HG02885 (cell line): ENCODE data around the gene CYP11A1.

Experiments
- ATAC-seq: cut with Tn5 transposase; IDR thresholded peaks from one replicate; pipeline ENCODE4 v1.9.1; 2021; ENCODE audit warnings: mild to moderate bottlenecking; ENCODE audit not compliant: unreplicated experiment, poor library complexity

CYP11A1 gene

GRCh38 chr15:74367296-74367854 is at the start of gene CYP11A1:
TSS of gene CYP11A1 (minus strand) at chr15:74367646. CDS start at chr15:74367585, 61 bp downstream.
- no peak for ATAC-seq

DNA sequence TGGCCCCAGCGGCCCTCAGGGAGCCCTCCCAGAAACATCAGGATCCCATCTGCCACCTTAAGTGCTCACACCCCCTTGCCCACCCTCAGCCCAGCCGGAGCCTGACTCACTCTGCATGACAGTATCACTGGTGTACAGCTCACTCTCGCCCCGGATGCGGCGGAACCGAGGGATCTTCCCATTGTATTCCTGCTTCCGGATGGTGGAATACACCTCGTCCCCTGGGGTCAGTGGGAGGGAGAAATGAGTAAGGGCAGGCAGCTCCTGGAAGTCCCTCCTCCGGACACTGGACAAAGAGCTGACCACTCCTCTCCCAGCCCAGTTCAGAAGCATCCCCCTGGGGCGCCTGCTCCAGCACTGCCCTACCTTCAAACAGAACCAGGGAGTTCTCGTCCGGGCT is 49.8 kb upstream of the CYP11A1 start:
- no peak for ATAC-seq

GRCh38 chr15:74415966-74416916 is 48.8 kb upstream of the CYP11A1 start:
- no peak for ATAC-seq

DNA sequence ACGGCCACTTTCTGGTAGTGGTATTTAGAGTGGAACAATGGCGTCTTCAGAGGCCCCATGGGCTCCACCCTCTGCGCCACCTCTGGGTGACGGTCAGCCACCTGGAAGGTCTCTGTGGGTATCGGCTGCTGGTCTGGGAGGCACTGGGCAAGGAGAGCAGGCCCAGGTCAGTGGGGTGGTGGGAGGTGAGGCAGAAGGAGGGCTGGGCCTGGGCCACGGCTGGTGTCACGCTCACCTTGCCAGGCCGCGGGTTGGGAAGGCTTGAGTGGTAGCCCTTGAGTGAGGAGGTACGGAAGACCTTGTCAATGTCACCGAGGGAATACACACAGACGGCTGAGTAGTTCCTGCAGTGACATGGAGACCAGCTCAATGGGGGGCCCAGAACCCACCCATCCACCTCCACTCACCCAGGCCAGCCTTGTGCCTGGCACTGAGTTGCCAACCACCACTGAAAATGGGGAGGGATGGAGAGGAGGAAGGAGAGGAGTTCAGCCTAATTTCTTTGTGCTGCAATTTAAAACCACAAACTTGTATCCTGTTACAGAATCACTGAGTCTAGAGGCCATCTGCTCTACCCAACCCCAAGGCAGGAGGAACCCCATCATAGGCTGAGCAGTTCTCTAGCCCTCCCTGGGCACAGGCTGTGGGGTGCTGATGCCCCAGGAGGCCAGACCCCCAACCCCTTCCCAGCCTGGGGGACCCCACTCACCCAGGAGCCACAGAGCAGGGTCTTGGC is 47.3 kb upstream of the CYP11A1 start:
- ATAC-seq, result no peak

DNA sequence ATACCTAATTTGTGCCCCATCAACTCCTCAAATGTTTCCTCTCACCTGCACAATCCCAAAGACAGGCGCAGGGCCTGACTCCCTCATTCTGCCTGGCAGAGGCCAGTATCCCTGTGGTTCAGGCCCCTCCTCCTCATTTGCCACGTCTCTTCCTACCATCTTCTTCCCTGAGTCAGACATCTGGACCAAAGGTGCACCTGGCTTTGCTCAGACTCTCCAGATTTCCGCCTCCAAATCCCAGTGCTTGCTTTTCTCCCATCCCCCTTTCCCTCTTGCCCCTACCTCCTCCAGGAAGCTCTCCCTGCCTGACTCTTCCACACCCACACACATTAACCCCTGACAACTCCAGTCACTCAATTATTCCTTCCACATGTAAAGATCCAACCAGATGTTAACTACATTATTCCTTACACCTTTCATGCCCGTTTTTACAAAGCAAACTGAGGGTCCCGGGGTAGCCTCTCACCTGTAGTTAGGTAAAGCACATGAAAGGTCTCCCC is 46.7 kb upstream of the CYP11A1 start:
- ATAC-seq, result no peak

DNA sequence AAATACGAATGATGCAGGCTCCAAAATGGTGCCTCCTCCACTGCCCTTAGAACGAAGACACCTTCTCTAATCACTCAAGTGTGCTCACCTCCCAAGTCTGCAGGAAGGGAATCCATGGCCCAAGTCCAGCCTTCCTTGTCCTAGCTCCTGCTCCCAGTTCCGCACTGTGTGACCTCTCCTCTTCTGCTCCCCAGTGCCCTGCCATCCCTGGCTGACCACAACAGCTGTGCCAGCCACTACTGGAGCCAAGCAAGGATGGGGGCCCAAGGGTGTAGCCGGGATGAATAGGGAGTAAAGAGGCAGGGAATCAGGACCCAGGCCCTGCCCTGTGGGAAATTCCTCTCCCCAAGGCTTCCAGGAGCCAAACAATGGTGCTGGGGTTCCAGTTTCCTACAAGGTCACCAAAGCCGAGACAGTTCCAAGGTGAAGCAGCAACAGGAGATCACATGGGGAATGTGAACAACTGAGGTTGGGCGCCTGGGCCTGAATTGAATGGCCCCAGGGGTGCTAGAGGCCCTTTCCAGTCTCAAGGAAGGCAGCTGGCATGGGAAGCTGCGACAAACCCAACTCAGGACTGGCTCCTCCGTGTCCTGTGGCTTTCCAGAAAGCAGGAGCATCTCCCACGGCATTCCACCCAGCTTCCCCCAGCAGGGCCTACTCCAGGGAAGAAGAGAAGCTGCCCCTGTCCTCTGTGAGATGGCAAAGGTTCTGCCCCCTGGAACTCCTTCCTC is 46.1 kb upstream of the CYP11A1 start:
- no peak for ATAC-seq

DNA sequence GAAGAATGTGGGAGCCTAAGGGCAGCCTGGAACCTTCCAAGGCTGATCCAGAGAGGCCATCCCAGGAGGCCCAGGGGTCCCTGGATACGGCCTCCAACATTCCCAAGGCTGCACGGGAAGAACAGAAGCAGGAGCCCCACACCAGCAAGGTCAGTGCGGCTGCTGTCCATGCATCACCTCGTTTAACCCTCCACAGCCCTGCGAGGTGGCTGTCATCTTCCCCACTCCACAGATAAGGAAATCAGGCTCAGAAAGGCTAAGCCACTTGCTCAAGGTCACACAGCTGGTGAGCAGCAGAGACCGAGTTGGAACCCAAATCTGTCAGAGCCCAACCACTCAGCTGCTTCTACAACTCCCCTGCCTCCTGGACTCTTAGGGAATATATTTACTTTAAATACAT is 44.7 kb upstream of the CYP11A1 start:
- no peak for ATAC-seq

DNA sequence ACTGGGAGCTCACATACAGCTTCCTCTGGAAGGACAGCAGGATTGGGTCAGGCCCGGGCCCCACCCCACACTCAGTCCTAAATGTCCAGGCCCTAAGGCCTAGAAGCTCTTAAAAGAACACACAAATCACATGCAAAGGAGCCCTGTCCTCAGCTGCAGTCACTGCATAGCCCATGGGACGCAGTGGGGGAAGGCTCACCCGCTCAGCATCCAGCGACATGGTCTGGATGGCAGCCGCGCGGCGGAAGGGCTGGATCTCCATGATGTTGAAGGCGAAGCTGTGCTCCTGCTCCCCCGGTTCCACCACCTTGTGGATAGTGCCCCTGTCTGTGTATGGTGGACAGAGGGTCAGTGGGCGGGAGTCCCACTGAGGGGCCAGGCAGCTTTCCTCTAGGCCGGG is 44.2 kb upstream of the CYP11A1 start:
- ATAC-seq, result no peak

DNA sequence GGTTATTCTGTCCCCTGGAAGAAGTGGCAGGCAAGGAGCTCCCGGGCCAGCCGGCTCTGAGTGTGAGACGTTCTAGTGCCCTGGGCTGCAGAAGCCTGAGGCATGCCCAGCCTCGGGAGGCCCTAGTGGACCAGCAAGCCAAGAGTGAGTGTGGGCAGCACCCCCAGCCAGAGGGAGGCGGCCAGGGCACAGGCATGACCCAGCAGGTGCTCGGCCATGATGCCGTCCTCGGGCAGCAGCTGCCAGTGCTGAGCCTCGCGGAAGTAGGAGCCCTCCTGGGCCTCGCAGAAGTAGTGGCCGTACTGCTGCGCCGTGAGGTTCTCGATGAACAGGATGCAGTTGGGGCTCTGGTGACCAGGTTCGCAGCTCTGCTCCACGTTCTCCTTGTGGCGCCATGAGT is 43.1 kb upstream of the CYP11A1 start:
- ATAC-seq, result no peak

DNA sequence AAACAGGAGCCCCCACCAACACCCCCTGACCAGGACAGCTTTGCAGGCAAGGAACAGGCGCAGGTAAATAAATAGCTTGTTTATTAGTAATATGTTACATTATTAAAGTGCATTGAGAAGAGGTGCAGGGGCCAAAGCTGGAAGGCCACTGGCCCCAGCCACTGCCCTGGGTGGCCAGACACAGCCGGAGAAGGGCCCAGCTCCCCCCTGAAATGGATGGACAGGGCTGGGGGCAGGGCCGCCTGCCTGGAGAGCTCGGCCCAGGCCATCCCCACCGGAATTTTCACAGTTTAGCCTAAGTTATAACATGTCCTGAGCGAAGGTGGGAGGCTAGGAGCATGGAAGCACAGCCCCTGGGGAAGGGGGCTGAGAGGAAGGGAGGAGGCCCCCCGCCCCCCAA is 41.8 kb upstream of the CYP11A1 start:
- ATAC-seq, result no peak

DNA sequence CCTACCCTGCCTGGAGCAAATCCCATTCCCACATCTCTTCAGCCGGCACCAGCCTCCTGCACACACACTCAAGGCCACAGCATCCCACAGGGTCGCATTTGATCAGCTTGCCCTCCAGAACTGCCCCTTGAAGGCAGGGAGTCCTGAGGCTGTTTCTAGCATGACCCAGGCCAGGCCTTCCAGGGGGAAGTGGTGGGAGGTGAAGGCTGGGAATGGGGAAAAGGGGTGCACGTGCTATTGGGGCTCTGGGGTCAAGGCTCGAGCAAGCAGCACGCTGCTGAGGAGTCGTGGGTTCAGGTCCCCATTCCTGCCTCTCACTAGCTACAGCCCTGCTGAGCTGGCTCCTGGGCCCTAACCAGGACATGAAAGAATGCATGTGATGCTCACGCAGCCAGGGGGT is 41.4 kb upstream of the CYP11A1 start:
- no peak for ATAC-seq

- ATAC-seq, result no peak
Observed at GRCh38 chr15:74408385-74408784, 40.9 kb upstream of the CYP11A1 start.

DNA sequence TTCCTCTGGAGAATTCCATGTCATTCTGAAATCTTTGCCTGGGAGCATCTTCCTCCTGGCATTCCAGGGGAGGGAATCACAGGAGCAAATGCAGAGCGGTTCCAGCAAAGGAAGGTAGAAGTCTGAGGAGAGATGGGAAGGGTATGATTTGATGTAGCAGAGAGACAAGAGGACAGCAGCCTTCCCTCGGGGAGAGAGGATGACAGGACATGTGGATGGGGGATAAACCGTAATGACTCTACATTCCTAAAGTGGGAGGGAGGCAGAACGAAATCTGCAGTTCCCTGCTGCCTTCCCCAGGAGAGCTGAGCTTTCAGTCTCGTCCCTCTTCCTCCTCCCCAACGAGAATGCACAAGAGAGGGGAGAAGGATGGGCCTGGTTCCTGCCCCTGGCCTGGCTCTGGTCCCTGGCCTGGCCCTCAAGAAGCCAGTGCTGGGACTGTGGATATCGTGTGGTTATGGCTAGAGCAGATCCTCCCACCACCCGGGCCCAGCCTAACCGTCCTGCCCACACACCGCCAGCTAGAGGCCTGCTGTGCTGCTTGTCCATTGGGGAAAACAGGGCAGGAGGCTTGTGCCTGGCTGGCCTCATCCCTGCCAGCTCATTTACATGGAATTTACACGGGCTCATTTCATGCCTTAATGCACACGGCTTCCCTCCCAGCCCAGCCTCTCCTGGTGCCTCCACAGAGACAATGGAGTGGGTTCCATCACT is 39.7 kb upstream of the CYP11A1 start:
- no peak for ATAC-seq

- ATAC-seq, result no peak
Observed at GRCh38 chr15:74406517-74406916, 39.1 kb upstream of the CYP11A1 start.

DNA sequence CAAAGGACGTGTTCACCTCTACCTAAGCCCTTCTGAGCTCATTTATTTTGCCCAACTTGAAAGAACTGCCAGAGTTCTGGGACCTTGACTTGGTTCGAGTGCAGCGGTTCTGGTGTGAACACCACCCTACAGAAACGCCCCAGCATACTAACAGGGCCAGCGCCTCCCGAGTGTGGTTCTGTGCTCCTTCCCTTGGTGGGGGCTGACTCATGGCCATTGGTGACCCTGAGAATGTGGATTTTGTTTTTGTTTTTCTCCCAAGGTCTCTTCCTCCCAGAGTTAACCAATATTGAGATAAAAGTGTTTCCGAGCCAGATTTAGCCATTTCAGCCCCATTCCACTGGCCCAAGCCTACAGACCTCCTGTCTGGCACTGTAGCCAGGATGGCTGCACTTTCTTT is 38.4 kb upstream of the CYP11A1 start:
- ATAC-seq, result no peak

GRCh38 chr15:74403991-74404563 is 36.6 kb upstream of the CYP11A1 start:
- peak; percentile 26 for ATAC-seq

GRCh38 chr15:74403588-74403919 is 36.1 kb upstream of the CYP11A1 start:
- ATAC-seq, result no peak

GRCh38 chr15:74402873-74403587 is 35.6 kb upstream of the CYP11A1 start:
- peak; percentile 36 for ATAC-seq

DNA sequence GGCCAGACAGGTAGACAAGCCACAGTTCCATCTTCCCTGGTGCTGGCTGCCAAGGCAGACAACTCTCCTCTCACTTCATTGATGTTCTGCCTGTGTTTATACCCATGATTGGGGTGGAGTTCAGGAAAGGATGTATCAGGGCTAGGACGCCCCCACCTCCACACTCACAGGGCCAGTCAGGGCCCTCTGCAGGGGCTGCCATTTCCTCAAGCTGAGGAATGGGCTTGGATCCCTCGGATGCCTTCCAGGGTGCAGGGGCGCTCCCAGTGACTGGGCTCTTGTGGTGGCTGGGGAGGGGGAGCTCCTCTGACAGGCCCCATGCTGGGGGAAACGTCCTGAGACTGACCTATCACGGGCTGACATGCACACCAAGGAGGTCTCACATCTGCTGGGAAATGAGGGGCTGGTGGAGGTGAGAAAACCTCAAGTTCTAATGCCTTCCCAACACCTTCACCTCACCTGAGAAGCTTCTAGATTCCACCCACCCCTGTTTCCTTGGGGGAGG is 34.9 kb upstream of the CYP11A1 start:
- no peak for ATAC-seq
